ENCODE results near the gene FBLN7.

Gene FBLN7

GRCh38 chr2:112159454-112159921 lies 21.3 kb downstream of the FBLN7 start:
- no peak for DNase-seq

- DNase-seq: no peak
These were observed 22.4 kb downstream of the FBLN7 start for GRCh38 chr2:112160283-112161250.

- no peak for DNase-seq
These were observed 23.4 kb downstream of the FBLN7 start for GRCh38 chr2:112161431-112162145.

DNA sequence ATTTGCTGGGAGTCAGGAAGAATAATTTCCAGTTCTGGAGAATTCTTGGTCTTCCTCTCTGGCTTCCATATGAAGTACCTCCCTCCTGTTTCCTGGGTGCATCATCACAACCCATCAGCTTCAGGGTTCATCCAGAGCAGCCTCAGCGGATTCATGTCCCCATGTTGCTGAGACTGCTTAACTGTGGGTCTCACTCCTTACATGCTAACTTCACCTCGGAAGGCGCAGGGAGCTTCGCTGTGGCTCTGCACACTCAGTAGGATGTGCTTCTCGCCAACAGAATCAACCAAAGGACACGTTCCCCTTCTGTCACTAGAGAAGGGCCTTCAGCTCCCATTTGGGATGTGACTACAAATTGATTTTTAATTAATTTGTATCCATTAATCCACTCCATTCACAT lies 24.2 kb downstream of the FBLN7 start:
- no peak for DNase-seq

- no peak for DNase-seq
These were observed 24.8 kb downstream of the FBLN7 start for GRCh38 chr2:112162956-112163355.

GRCh38 chr2:112163541-112163981 lies 25.4 kb downstream of the FBLN7 start:
- no peak for DNase-seq

GRCh38 chr2:112164876-112165275 lies 26.7 kb downstream of the FBLN7 start:
- no peak for DNase-seq

DNA sequence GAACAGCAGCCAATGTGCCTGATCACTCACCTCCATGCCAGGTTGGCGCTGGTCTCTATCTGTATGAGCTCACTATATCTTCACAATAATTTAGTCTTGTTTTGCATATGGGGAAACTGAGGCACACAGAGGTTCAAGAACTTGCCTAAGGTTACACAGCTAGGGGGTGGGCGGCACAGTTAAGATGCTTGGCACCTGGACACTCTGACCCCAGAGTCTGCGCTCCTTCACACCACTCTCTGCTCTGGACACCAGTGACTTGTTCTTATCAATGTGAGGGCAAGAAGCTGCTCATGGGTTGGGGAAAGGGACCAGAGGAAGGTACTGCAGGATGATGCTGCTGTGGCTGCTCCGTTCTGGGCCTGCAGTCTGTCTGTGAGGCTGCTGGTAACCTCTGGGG lies 27.1 kb downstream of the FBLN7 start:
- no peak for DNase-seq

- no peak for DNase-seq
These were observed 28.8 kb downstream of the FBLN7 start for GRCh38 chr2:112166806-112167499.

- DNase-seq: no peak
These were observed 30.4 kb downstream of the FBLN7 start for GRCh38 chr2:112168422-112169124.

GRCh38 chr2:112170495-112170894 lies 32.3 kb downstream of the FBLN7 start:
- DNase-seq: no peak

GRCh38 chr2:112173646-112174319 lies 35.6 kb downstream of the FBLN7 start:
- DNase-seq: no peak

GRCh38 chr2:112174383-112174782 lies 36.2 kb downstream of the FBLN7 start:
- no peak for DNase-seq

DNA sequence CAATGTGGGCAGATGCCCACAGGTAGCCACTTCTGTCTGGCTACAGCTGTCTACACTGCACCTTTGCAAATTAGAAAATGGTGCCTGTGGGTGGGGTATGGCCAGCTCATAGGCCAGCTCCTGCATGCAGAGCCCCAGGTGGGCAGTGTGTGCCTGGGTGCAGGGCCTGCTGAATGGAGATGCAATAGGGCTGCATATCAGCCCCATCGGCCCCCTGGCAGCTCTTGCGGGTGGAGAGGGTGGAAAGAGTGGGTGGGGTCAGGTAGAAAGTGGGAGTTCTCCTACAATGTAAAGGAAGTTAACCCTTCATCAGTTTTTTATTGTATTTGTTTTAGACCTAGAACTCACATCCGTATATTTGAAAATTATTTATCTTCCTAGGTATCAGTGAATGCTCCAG lies 37.1 kb downstream of the FBLN7 start:
- no peak for DNase-seq

GRCh38 chr2:112175958-112176573 lies 37.9 kb downstream of the FBLN7 start:
- DNase-seq: no peak

DNA sequence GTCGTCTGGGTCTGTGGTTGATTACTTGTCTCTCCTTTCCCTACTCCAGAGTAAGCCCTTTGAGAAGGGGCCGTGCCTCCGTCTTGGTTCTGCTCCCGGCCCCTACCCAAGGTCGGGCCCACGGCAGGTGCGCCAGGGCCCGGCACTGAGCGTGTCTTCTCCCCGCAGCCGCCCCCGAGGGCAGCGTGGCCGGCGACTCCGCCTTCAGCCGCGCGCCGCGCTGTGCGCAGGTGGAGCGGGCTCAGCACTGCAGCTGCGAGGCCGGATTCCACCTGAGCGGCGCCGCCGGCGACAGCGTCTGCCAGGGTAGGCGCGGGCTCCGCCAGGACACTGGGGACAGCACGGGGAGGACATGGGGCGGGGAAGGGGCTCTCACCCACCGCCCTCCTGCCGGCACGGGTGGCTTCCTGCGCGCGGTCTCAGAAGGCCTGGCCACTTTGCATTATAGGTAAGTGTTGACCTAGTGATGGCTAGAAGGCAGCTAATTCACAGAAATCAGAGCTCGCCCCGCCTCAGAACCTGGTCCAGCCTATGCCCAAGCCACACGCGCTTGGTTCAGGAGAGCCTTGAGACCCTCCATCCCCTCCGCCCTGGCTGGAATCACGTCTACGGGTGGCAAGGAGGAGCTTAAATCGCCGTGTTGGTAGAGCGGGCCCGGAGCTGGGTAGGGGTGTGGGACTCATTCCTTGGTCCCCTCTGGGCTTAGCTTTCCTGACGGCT lies 43.5 kb downstream of the FBLN7 start:
- DNase-seq: no peak

- DNase-seq: peak; percentile 53
These were observed 44.4 kb downstream of the FBLN7 start for GRCh38 chr2:112182581-112183034.

GRCh38 chr2:112183327-112184025 lies 45.3 kb downstream of the FBLN7 start:
- no peak for DNase-seq

- no peak for DNase-seq
These were observed 45.9 kb downstream of the FBLN7 start for GRCh38 chr2:112184121-112184520.

DNA sequence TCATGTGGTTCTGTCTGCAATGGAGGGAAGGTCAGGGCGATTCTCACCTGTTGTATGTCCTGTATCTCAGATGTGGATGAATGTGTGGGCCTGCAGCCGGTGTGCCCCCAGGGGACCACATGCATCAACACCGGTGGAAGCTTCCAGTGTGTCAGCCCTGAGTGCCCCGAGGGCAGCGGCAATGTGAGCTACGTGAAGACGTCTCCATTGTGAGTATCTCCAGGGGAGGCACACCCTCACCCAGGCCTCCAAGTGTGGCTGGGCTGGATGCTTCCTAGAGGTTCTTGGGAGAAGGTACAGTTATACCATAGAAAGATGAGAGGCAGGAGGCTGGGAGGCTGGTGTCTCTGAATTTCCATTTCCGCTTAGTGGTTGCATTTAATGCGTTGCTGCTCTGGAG lies 46.9 kb downstream of the FBLN7 start:
- no peak for DNase-seq
